Measurements from ENCODE around the gene SYT15. TPM values are rescaled to one million over a fixed set of nuclear protein-coding genes. Genes with fewer than 3 reads are reported as not detected.
"Not testable (repeated sequence)": the region's sequence is repeated elsewhere in the genome, so short reads cannot be mapped to it uniquely, and the experiment has no call there.

SYT15 gene
- total RNA-seq, 1 donor from 2014 or later: 1.4 TPM

DNA sequence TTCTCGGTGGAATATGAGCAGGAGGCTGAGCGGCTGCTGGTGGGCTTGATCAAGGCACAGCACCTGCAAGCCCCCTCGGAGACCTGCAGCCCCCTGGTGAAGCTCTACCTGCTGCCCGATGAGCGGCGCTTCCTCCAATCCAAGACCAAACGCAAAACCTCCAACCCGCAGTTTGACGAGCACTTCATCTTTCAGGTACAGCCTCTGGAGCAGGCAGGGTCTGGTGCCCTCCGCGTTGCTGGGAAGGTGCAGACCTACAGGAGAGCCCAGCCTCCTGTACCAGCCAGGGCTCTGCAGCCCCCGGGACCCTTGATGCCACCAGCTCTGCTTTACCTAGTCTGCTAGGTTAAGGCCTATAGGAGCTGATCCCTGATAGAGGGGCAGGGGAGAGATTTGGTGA is 3.1 kb downstream of the SYT15 start:
- H3K27ac ChIP-seq (ENCODE audit: low read depth, low read length); FAIRE-seq; H3K4me1 ChIP-seq (ENCODE audit: insufficient read depth, low read length); H3K27me3 Mint-ChIP-seq (ENCODE audit: low read depth, unreplicated experiment); DNase-seq (ENCODE audit: low read depth); H3K9me3 Mint-ChIP-seq (ENCODE audit: unreplicated experiment); H2AFZ ChIP-seq (ENCODE audit: low read depth, low read length); H3K27me3 ChIP-seq (ENCODE audit: insufficient read depth, low read length); H3K9me3 ChIP-seq (ENCODE audit: insufficient read depth, low read depth, low read length); H3K4me3 ChIP-seq (ENCODE audit: insufficient read depth, low read depth, low read length); H3K27ac Mint-ChIP-seq (ENCODE audit: unreplicated experiment); H3K4me1 Mint-ChIP-seq (ENCODE audit: low read depth, unreplicated experiment); H3K4me3 Mint-ChIP-seq (ENCODE audit: unreplicated experiment); H3K36me3 Mint-ChIP-seq (ENCODE audit: low read depth, unreplicated experiment); H4K20me1 ChIP-seq (ENCODE audit: insufficient read depth, low read length); H3K4me2 ChIP-seq (ENCODE audit: low read length); H3K9ac ChIP-seq (ENCODE audit: low read length); H3K79me2 ChIP-seq (ENCODE audit: insufficient read depth, low read length); H3K36me3 ChIP-seq (ENCODE audit: insufficient read depth, low read length): not testable (repeated sequence)

DNA sequence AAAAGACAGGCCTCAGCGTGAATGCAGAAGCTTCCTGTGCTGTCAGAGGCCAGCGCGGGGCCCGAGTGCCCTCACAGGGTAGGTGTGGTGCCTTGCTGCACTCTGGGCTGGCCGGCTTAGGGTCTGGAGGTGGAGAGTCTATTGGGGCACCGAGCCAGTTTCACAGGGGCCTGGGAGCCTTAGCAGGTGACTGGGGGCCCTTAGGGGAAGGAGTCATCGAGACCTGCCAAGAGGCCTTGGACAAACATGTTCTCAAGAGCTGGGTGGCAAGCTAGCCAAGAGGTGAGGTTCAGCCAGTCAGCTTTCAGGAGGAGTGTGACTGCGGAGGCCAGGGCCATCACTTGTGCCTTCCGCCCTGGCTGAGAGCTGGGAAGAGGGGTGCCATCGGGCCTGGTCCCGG is 3.6 kb downstream of the SYT15 start:
- H3K79me2 ChIP-seq (ENCODE audit: insufficient read depth, low read length); DNase-seq (ENCODE audit: low read depth); H3K27ac Mint-ChIP-seq (ENCODE audit: unreplicated experiment); H3K27me3 Mint-ChIP-seq (ENCODE audit: low read depth, unreplicated experiment); H2AFZ ChIP-seq (ENCODE audit: low read depth, low read length); H3K4me1 Mint-ChIP-seq (ENCODE audit: low read depth, unreplicated experiment); H3K36me3 ChIP-seq (ENCODE audit: insufficient read depth, low read length); H3K4me2 ChIP-seq (ENCODE audit: low read length); H3K9me3 Mint-ChIP-seq (ENCODE audit: unreplicated experiment); H3K9ac ChIP-seq (ENCODE audit: low read length); H3K27ac ChIP-seq (ENCODE audit: low read depth, low read length); H3K4me3 Mint-ChIP-seq (ENCODE audit: unreplicated experiment); H3K9me3 ChIP-seq (ENCODE audit: insufficient read depth, low read depth, low read length); H3K27me3 ChIP-seq (ENCODE audit: insufficient read depth, low read length); H4K20me1 ChIP-seq (ENCODE audit: insufficient read depth, low read length); H3K4me3 ChIP-seq (ENCODE audit: insufficient read depth, low read depth, low read length); H3K36me3 Mint-ChIP-seq (ENCODE audit: low read depth, unreplicated experiment); H3K4me1 ChIP-seq (ENCODE audit: insufficient read depth, low read length); FAIRE-seq: not testable (repeated sequence)

DNA sequence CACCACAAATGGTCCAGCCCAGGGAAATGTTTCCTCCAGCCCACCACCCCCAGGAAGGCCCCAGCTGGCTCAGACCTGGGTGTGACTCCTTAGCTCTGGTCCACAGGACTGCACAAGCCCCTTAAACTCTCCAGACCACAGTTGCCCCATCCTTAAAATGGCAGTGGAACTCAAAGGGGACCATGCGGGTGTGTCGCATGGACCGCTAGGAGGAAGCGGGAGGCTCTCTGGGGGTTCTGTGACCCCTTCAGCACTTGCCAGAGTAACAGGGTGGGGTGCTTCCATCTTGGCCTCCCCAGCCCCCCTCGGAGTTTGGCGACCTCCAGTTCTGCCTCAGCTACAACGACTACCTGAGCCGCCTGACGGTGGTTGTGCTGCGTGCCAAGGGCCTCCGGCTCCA is 5.3 kb downstream of the SYT15 start:
- H3K27me3 Mint-ChIP-seq (ENCODE audit: low read depth, unreplicated experiment); H3K9me3 Mint-ChIP-seq (ENCODE audit: unreplicated experiment); DNase-seq (ENCODE audit: low read depth); H4K20me1 ChIP-seq (ENCODE audit: insufficient read depth, low read length); H3K4me1 ChIP-seq (ENCODE audit: insufficient read depth, low read length); H3K27ac Mint-ChIP-seq (ENCODE audit: unreplicated experiment); H3K27ac ChIP-seq (ENCODE audit: low read depth, low read length); H3K9ac ChIP-seq (ENCODE audit: low read length); H3K4me3 ChIP-seq (ENCODE audit: insufficient read depth, low read depth, low read length); H3K4me3 Mint-ChIP-seq (ENCODE audit: unreplicated experiment); H2AFZ ChIP-seq (ENCODE audit: low read depth, low read length); H3K36me3 Mint-ChIP-seq (ENCODE audit: low read depth, unreplicated experiment); FAIRE-seq; H3K4me2 ChIP-seq (ENCODE audit: low read length); H3K27me3 ChIP-seq (ENCODE audit: insufficient read depth, low read length); H3K9me3 ChIP-seq (ENCODE audit: insufficient read depth, low read depth, low read length); H3K36me3 ChIP-seq (ENCODE audit: insufficient read depth, low read length); H3K4me1 Mint-ChIP-seq (ENCODE audit: low read depth, unreplicated experiment); H3K79me2 ChIP-seq (ENCODE audit: insufficient read depth, low read length): not testable (repeated sequence)

DNA sequence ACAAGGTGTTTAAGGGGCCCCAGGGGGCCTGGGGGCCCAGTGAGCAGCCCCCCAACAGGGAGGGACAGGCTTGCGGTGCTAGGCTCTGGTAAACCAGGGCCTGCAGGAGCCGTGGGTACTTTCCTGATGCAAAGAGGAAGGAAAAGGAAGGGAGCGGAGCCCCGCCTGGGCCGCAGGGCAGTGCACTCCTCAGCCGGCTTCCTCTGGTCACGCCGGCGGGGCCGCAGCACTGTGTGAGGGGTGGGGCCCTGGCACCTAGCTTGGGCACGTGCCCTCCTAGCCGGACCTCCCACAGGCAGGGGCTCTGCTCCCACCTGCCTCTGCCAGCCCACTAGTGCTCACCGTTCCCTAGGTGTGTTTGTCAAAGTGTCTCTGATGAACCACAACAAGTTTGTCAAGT is 6.3 kb downstream of the SYT15 start:
- not testable (repeated sequence) for H3K27me3 Mint-ChIP-seq (ENCODE audit: low read depth, unreplicated experiment); H3K9ac ChIP-seq (ENCODE audit: low read length); H2AFZ ChIP-seq (ENCODE audit: low read depth, low read length); DNase-seq (ENCODE audit: low read depth); H3K27ac ChIP-seq (ENCODE audit: low read depth, low read length); H3K4me1 Mint-ChIP-seq (ENCODE audit: low read depth, unreplicated experiment); H3K4me3 ChIP-seq (ENCODE audit: insufficient read depth, low read depth, low read length); H3K27ac Mint-ChIP-seq (ENCODE audit: unreplicated experiment); H3K4me2 ChIP-seq (ENCODE audit: low read length); H4K20me1 ChIP-seq (ENCODE audit: insufficient read depth, low read length); H3K79me2 ChIP-seq (ENCODE audit: insufficient read depth, low read length); H3K9me3 Mint-ChIP-seq (ENCODE audit: unreplicated experiment); H3K4me1 ChIP-seq (ENCODE audit: insufficient read depth, low read length); H3K36me3 Mint-ChIP-seq (ENCODE audit: low read depth, unreplicated experiment); H3K9me3 ChIP-seq (ENCODE audit: insufficient read depth, low read depth, low read length); H3K36me3 ChIP-seq (ENCODE audit: insufficient read depth, low read length); H3K4me3 Mint-ChIP-seq (ENCODE audit: unreplicated experiment); FAIRE-seq; H3K27me3 ChIP-seq (ENCODE audit: insufficient read depth, low read length)

DNA sequence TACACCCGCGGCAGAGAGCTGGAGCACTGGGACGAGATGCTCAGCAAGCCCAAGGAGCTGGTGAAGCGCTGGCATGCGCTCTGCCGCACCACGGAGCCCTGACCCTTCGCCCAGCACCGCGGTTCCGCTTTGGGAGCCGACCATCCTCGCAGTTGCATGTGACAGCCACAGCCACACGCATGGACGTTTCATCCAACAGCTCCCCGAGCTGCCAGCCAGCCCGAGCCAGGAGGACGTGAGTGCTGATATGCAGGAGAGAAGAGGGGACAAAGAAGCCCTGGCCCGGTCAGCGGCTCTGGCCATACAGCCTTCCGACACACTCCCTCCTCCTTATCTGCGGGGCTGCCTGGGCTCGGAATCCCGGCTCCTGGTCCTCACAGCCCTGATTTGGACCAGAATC is 8.6 kb downstream of the SYT15 start:
- H3K9ac ChIP-seq (ENCODE audit: low read length); DNase-seq (ENCODE audit: low read depth); H3K4me3 ChIP-seq (ENCODE audit: insufficient read depth, low read depth, low read length); H2AFZ ChIP-seq (ENCODE audit: low read depth, low read length); H3K36me3 ChIP-seq (ENCODE audit: insufficient read depth, low read length); H3K27ac Mint-ChIP-seq (ENCODE audit: unreplicated experiment); H3K27me3 Mint-ChIP-seq (ENCODE audit: low read depth, unreplicated experiment); FAIRE-seq; H3K27me3 ChIP-seq (ENCODE audit: insufficient read depth, low read length); H3K79me2 ChIP-seq (ENCODE audit: insufficient read depth, low read length); H3K36me3 Mint-ChIP-seq (ENCODE audit: low read depth, unreplicated experiment); H3K27ac ChIP-seq (ENCODE audit: low read depth, low read length); H4K20me1 ChIP-seq (ENCODE audit: insufficient read depth, low read length); H3K4me1 Mint-ChIP-seq (ENCODE audit: low read depth, unreplicated experiment); H3K4me3 Mint-ChIP-seq (ENCODE audit: unreplicated experiment); H3K4me1 ChIP-seq (ENCODE audit: insufficient read depth, low read length); H3K9me3 Mint-ChIP-seq (ENCODE audit: unreplicated experiment); H3K4me2 ChIP-seq (ENCODE audit: low read length); H3K9me3 ChIP-seq (ENCODE audit: insufficient read depth, low read depth, low read length): not testable (repeated sequence)

DNA sequence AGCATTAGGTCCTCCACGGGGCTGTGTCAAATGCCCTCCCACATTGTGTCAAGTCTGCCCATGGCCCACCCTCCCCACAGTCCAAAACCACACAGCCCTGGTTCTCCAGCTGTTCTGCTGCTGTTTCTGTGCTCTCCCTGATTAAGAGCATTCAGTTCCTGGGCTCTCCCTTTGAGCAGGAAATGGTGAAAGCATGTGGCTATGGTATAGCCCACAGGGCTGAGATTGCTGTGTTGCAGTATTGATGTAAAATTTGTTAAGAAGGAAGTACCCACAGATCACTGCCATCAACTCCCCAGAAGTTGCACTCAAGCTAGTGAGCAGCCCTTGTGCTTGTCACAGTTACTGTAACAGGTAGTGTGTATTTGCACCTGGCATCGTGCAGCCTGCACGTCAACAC is 9.3 kb downstream of the SYT15 start:
- not testable (repeated sequence) for H3K27me3 Mint-ChIP-seq (ENCODE audit: low read depth, unreplicated experiment); H3K27ac ChIP-seq (ENCODE audit: low read depth, low read length); H3K36me3 ChIP-seq (ENCODE audit: insufficient read depth, low read length); H3K4me1 Mint-ChIP-seq (ENCODE audit: low read depth, unreplicated experiment); H3K4me2 ChIP-seq (ENCODE audit: low read length); H3K4me1 ChIP-seq (ENCODE audit: insufficient read depth, low read length); H4K20me1 ChIP-seq (ENCODE audit: insufficient read depth, low read length); H3K36me3 Mint-ChIP-seq (ENCODE audit: low read depth, unreplicated experiment); H3K4me3 Mint-ChIP-seq (ENCODE audit: unreplicated experiment); H3K27ac Mint-ChIP-seq (ENCODE audit: unreplicated experiment); DNase-seq (ENCODE audit: low read depth); H2AFZ ChIP-seq (ENCODE audit: low read depth, low read length); H3K9me3 Mint-ChIP-seq (ENCODE audit: unreplicated experiment); H3K27me3 ChIP-seq (ENCODE audit: insufficient read depth, low read length); H3K9ac ChIP-seq (ENCODE audit: low read length); H3K79me2 ChIP-seq (ENCODE audit: insufficient read depth, low read length); FAIRE-seq; H3K9me3 ChIP-seq (ENCODE audit: insufficient read depth, low read depth, low read length); H3K4me3 ChIP-seq (ENCODE audit: insufficient read depth, low read depth, low read length)

Measured in astrocyte (in vitro differentiated cells and primary cell).